ENCODE data around the gene BDNF.
"Not testable (repeated sequence)": the region's sequence is repeated elsewhere in the genome, so short reads cannot be mapped to it uniquely, and the experiment has no call there.

BDNF gene

DNA sequence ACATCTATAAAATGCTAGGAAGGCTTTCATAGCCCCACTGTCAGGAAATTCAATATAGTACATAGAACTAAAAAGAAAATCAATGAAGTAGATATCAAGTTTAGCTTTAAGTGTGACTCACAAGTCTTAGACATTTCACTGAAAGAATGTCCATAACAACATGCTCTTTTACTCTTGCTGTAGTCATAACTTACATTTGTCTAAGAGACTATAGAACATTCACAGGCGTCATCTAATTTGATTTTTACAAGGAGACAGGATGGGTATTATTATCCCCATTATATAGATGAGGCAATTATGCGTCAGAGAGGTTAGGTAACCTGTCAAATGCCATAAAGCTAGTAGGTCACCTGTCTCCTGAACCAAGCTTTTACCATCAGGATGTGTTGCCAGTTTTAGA is 36.9 kb downstream of the BDNF start:
- no peak for DNase-seq

DNA sequence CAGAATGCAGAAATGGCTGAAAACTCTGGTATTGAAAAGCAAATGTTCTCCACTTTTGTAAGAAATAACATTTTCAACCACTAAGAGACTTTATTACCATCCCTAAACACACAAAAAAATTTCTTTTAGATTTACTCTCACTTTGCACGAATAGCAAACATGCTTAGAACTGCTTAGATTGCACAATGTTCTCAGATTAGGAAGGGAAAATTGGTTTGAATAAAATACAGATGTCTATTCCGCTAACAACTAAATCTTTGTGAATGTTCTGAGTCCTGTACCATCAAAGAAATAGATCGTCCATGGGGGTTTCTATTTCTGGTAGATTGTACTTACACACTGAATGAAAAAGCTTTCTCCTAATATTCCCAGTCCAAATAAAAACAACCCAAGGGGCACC is 40.1 kb downstream of the BDNF start:
- DNase-seq, result no peak

DNA sequence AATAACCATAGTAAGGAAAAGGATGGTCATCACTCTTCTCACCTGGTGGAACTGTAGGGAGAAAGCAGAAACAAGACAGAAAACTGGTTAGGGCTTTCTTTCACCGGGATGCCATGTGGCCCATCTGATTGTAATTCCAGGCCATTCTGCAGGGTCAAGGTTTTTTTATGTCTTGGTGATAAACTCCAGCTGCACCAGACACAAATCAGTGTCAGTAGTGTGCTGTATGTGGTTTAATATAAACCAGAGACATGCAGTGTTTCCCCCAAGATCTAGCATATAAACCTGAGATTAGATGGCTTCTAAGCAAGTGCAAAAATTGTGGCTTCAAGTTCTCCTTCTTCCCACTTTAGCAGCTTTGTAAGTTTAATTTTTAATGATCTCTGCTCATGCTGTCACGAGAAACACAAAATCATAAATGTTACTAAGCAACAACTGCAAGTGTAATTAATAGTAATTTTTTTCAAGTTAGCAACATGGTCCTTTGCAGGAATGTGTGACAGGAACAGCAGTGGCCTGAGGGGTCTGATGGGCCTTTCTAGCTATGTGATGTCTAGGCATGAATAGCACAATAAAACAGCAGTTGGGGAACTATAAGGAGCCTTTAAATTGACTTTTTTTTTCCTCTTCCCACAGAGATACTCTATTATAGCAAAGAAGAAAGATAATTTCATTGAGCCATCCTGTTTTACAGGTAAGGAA is 41.6 kb downstream of the BDNF start:
- DNase-seq, result no peak

DNA sequence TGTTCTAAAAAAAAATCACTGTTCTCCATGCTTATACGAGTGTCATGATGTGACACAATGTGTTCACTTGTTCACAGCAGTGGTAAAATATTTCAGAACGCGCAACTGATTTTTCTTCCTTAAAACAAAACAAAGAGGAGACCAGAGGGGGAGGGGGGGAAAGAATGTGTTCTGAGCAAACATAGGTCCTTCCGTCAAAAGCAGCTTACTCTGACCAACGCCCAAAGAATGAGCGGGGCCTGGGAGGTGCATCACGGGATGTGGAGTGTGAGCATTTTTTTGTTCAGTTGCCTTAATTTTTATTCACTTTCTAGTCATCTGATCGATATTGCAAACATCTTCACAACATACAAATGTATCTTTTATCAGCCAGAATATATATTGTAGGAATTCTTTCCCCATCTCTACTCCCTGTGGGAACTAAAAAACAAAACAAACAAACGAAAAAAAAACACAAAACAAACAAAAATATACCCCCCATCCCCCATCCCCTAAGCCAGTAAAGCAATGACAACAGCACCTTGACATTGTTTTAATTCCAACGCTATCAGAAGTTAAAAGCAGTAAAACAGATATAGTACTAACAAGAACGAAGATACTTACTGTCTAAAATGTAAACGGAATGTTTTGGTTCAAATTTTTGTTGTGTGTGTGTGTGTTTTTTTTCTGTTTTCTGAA is 43.3 kb downstream of the BDNF start:
- DNase-seq, result no peak

DNA sequence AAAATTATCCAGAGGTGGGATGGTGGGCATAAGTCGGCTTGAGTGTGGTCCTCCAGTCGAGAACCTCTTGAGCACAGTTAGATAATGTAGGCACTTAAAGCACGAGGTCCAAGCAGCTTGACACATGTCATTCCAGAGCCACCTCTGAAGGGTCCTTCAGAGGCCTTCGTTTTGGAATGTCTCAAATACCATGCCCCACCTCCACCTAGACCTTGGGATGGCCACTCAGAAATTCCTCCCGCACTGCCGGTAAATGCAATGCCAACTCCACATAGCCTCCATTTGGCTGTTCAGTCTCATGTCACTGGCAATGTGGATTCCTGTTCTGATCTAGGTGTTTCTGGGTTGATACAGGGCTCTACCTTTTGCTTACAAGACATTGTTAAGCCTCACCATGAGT is 43.9 kb downstream of the BDNF start:
- no peak for DNase-seq

DNA sequence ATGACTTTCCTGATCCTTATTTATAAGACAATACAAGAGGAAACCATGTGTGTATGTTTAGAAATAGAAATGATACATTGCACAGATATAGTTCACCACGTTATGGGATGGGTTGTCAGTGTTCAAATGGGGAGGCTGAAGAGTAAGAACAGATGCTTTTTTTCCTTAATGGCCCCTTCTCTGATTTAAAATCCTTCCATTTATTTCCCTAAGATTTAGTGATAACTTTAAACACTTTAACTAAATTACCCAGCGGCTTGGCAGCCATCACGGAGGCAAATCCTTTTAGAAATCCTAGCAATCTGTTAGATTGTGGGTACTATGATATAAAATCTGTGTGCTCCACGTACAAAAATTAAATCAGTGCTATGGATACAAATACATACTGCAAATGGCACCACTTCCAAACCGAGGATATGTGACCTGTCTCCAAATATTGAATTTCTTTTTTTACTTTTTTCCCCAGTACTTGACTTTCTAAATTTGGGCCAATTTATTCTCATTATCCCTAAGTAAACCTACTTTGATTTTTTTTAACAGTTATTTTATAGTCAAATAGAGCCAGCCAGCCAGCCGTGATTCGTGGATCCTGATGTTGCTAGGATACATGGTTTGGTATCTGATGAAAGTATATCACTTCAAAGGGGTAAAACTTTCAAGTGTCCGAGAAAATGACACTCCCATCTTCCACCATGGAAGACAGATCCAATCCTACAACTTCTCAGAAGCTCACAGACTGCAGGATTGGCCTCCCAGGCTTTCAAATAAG is 46.1 kb downstream of the BDNF start:
- DNase-seq, result no peak

DNA sequence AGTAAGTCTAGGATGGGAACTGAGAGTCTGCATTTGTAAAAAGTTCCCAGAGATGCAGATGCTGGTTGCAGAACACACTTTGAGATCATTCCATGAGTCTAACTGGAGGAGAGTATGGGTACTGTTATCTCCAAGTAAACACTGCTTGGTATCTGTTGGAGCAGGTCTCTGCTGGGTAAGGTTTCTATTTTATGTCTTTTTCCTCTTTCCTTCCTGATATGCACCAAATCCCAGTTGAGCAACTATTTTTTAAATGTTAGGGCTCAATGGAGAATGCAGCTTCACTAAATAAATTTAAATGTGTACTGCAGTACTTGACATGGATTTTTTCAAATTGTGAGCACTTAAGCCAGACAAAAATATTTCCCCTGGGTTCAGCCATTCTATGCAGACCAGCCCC is 48.5 kb downstream of the BDNF start:
- DNase-seq, result no peak

DNA sequence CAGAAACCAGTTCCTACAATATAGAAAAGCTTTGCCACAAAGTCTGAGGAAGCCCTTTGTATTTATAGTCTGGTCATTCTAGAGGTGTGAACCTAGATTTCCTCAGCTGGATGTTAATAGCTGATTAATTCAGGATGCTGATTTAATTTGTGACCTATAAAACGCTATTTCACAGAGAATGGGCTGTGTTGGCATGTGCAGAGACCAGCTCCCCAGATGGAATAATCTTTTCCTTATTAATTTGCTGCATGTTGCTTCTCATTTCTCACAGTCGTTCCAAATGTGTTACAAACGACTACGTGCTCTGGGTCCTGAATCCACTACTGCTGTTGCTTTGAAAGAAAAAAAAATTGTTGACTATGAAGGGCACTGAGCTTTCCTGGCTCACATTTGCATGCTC is 49.3 kb downstream of the BDNF start:
- no peak for DNase-seq

DNA sequence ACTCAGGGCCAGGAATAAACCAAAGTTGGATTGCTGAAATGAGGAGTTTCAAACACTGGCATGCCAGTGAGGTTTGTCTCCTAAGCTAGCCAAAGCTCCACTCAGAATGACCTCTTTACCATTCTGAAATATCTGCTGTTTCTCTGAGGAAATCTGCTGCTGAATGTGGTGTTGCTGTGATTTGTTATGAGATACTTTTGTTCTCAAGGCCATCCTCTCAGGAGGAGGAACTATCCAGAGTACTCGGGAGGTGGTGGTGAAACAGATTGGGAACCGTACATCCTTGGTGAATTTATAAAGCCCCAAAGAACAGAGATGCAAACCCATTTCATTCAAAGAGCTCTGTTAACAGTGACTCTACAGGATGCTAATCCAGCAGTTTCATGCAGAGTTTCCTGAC is 50.5 kb downstream of the BDNF start:
- no peak for DNase-seq

DNA sequence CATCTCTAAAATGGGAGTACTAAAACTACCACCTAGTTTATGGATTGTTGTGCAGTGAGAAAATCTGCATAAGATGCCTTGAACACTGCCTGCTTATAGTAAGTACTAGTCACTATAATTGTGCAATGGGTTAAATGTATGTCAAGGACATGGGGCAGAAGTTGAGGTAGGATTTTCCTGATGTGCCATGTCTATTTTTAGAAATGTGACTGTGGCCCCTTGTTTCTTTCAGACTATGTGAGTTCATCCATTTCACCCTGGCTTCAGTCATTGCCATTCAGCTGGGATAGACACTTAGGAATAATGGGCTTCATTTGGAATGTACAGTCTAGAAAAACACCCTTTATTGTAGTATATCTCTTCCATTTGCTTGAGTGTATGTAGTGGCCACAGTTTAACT is 51.4 kb downstream of the BDNF start:
- no peak for DNase-seq

DNA sequence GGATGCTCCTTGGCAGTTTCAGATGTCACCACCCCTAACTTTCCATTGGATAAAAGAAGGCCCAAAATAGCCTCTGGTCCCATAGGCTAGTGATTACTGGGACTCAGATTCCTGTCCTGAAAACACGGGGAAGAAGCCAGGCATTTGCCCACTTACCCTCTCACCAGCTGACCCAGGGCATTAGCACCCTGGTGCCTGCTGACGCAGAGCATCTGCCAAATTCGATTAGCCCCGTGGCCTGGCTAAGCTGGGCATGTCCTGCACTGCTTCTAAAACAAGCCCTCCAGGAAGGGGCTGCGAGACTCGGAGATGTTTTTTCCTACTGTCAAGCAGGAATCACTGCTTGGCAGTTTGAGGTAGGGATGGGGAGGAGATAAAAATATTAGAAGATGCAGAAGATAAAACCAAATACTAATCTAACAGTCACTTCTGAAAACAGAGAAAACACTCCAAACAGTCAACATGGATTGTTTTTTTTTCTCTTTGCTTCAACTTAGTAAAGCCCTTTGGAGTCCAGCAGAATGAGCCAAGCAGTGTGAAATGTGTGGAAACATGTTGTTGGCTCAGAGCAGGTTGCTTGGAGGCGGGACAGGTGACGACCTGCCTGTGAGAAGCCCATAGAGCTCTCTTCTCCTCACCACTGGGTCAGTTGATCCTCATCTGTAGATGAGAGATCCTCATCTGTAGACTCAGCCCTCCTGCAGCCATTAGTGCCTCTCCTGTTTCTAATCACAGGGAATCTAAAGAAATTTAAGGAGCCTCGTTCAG is 54.0 kb downstream of the BDNF start:
- no peak for DNase-seq

DNA sequence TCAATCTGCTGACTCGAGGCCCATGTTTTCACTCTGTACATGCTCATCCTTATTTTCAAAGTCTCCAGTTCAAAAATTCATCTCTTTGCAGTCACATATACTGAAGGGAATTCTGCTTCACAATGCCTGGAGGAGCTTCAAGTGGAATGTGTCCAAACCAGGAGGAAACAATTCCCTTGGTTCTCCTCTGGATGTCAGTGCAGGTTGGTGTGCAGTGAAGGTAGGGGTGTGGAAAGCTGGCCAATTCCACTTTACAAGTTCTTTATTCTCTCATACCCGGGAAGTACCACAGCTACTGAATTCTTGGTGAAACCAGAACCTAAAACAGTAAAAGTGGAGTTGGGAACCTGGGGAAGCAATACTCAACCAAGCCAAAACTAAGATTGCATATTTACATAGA is 57.3 kb downstream of the BDNF start:
- DNase-seq, result no peak

DNA sequence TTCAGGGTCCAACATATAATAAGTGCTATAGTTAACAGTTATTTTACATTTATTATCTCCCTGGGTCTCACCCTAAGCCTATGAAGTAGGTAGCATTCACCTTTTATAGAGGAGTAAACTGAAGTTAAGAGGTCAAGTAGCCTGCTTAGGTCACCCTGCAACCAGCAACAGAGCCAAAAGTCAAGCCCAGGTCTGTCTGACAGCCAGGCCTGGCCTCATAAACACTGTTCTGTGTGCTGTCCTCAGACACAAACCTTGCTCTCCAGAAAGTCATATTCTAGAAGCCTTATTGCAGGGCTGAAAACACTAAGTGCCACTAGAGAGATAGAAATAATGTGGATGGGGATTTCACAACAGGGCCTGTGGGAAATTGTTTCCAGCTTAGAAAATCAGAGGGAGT is 59.3 kb downstream of the BDNF start:
- no peak for DNase-seq

DNA sequence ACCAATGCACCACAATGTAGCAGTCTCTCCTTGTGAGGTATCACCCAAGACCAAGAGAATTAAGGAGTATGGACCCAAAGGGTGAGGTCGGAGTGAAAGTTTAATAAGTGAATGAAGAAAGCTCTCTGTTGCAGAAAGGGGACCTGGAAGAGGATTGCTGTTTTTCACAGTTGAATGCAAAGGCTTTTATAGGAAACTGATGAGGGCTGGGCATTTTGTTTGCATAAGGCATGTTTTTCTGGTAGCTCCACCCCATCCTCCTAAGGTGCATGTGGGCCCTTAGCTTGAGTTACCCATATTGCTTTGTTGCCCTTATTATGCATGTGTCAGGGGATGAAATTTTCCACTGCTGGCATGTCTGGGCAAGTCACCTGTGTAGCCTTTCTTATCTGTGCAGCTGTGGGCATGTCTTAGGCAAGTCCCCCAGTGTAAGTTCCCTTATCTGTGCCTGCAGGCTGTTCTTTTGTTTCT is 64.7 kb downstream of the BDNF start:
- DNase-seq, result no peak

DNA sequence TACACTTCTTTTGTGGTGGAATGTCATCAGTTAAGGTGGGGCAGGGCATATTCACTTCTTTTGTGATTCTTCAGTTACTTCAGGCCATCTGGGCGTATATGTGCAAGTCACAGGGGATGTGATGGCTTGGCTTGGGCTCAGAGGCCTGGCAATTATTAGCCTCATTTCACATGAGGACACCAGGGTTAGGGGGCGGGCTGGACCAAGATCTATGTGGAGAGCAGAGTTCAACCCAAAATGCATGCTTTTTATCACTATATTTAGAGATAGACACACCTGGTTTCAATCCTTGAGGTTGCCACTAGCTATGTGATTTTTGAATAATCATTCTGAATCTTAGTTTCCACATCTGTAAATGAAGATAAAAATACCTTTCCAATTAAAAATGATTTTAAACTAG is 65.5 kb downstream of the BDNF start:
- not testable (repeated sequence) for DNase-seq

DNA sequence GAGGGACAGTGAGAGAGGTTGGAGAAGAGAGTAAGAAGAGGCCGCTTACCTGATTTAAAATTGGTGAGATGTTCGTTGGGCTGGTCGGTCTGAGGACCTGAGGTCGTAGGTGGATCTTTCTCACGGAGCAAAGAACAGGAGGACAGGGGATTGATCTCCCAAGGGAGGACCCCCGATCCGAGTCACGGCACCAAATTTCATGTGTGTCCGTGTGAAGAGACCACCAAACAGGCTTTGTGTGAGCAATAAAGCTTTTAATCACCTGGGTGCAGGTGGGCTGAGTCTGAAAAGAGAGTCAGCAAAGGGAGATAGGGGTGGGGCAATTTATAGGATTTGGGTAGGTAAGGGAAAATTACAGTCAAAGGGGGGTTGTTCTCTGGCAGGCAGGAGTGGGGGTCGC is 66.0 kb downstream of the BDNF start:
- not testable (repeated sequence) for DNase-seq

DNA sequence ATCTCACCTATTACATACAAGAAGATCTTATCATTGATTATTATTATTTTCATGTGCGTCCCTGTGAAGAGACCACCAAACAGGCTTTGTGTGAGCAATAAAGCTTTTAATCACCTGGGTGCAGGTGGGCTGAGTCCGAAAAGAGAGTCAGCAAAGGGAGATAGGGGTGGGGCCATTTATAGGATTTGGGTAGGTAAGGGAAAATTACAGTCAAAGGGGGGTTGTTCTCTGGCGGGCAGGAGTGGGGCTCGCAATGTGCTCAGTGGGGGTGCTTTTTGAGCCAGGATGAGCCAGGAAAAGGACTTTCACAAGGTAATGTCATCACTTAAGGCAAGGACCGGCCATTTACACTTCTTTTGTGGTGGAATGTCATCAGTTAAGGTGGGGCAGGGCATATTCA is 71.2 kb downstream of the BDNF start:
- DNase-seq, result not testable (repeated sequence)

DNA sequence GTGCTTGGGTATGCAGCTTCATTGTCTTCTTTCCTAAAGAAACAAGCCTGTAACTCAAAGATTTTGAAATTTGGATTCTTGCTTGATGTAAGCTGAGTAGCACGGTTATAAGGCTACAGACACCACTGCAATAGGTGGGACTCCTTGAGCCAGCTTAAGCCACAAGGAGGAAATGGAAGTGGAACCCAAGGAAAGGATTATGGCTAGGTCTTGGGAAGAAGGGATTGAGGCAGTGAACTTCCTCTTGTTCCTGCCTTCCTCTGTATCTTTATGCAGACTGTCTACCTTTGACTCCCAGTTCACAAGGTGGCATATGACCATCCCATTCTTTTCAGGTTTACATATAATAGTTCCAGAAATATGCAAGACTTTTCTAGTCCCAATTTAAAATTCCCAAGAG is 72.3 kb downstream of the BDNF start:
- DNase-seq, result no peak

DNA sequence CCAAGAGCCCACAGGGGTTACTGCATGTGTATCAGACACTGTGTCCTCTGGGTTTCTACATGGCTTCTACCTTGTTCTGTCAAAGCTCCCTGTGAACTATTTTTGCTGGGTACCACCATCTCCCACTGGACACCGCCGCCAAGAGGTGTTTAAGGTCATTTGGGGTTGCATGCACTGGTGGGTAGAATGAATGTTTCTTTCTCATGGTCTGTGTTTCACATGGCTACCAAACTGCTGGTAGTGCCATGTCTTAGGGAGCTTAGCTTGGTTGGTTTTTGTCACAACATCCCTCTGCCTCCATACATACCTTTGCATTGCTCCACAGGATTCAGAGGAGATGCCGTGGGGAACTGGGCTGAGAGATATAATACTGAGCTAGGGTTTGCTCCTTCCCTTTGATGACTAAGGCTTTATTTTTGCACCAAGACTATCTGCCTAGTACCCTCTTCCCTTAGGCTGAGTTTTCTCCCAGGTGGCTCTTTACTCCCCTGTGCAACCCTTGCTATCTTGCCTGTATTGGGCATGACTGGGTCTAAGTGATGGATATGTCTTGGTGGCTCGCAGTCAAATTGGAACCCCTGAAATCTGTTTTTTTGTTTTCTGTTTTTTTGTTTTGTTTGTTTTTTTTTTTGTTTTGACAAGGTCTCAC is 73.2 kb downstream of the BDNF start:
- no peak for DNase-seq

DNA sequence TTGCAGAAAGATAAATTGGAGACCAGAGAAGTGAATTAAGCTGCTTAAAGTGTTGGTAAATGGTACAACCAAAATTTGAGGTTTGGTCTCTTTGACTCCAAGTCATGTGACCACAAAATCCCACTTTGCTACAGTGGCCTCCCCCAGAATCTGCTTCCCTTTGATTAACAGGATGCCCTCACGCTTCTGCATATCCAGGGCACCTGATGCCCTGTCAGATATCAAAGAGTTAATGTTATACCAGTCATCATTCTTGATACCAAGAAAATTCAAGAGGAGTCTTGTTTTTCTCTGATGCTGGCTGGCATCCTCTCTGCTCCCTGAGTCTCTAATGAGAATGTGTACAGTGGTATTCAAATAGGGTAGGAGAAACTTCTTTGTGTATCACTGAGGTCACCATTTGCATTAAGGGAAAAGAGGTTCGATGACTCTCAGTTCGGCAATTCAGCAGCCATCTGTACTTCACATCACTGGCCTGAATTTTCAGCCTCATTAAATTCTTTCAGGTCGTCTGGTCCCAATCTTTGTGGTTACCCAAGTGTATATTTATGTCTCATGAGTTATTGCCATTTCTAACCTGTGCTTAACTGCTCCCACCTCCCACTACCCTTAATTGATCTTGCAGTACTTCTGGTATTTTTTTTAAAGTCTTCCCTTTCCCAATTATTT is 73.9 kb downstream of the BDNF start:
- DNase-seq, result no peak

DNA sequence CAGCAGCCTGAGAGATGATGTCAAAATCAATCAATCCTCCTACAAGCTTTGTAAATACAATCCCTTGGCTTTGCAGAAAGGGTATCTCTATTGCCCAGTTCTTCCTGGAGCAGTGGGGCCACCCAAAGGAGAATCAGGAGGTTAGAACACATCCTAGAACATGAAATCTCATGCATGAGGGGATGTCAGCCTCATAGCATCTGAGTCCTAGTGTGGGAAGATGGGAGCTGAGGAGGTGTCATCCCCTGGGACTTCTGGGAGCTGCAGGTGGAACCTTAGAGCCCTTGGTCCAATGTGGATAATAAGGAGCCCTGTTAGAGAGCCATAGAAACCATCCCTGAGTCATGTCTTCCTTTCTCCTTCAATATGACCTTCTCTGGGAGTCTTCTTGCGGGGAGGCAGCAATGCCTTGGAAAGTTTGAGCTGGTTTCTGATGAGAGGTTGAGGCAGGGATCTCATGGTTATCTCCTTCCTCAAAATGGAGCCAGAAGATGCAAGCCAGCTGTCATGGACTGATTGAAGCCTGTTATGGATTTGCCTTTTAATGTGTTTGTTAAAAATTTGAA is 74.8 kb downstream of the BDNF start:
- DNase-seq, result no peak
